GM19324 (cell line): ENCODE results near the gene PTPA.
"Not testable (repeated sequence)": the region's sequence is repeated elsewhere in the genome, so short reads cannot be mapped to it uniquely, and the experiment has no call there.

Experiments
- ATAC-seq: cut with Tn5 transposase; IDR thresholded peaks from one replicate; pipeline ENCODE4 v1.9.1; 2021; ENCODE audit warnings: mild to moderate bottlenecking, moderate library complexity; ENCODE audit not compliant: unreplicated experiment, low FRiP score

PTPA gene

GRCh38 chr9:129174724-129175514 is 63.7 kb downstream of the PTPA start:
- ATAC-seq, result no peak

GRCh38 chr9:129175515-129175824 is 64.3 kb downstream of the PTPA start:
- no peak for ATAC-seq

- no peak for ATAC-seq
These were observed 64.8 kb downstream of the PTPA start for GRCh38 chr9:129175825-129176633.

GRCh38 chr9:129176701-129177442 is 65.7 kb downstream of the PTPA start:
- ATAC-seq, result peak; percentile 3

GRCh38 chr9:129177443-129177790 is 66.2 kb downstream of the PTPA start:
- ATAC-seq, result peak; percentile 29

- peak; percentile 81 for ATAC-seq
These were observed 66.8 kb downstream of the PTPA start, which contains the start of gene IER5L for GRCh38 chr9:129177791-129178567. Gene IER5L, minus strand, starts transcription at chr9:129178261. Its CDS starts 209 bp downstream, at chr9:129178052.

GRCh38 chr9:129178568-129179382 is 67.6 kb downstream of the PTPA start:
- ATAC-seq, result no peak

- ATAC-seq, result no peak
These were observed 70.0 kb downstream of the PTPA start for GRCh38 chr9:129181246-129181645.

- ATAC-seq, result no peak
These were observed 70.9 kb downstream of the PTPA start for GRCh38 chr9:129182122-129182521.

GRCh38 chr9:129182625-129183494 is 71.6 kb downstream of the PTPA start:
- no peak for ATAC-seq

- ATAC-seq, result no peak
These were observed 72.4 kb downstream of the PTPA start for GRCh38 chr9:129183495-129184218.

- no peak for ATAC-seq
These were observed 73.0 kb downstream of the PTPA start for GRCh38 chr9:129184219-129184524.

- ATAC-seq, result no peak
These were observed 73.4 kb downstream of the PTPA start for GRCh38 chr9:129184596-129185122.

- no peak for ATAC-seq
These were observed 74.2 kb downstream of the PTPA start for GRCh38 chr9:129185402-129185801.

- ATAC-seq, result no peak
These were observed 74.8 kb downstream of the PTPA start for GRCh38 chr9:129185991-129186390.

- no peak for ATAC-seq
These were observed 75.8 kb downstream of the PTPA start for GRCh38 chr9:129187042-129187441.

- ATAC-seq, result not testable (repeated sequence)
These were observed 78.8 kb downstream of the PTPA start for GRCh38 chr9:129189971-129190370.

GRCh38 chr9:129191234-129191633 is 80.0 kb downstream of the PTPA start:
- ATAC-seq, result no peak
